Skin epidermis (tissue), 12 donors: ENCODE results near the gene HTR4.
"Not testable (repeated sequence)": the region's sequence is repeated elsewhere in the genome, so short reads cannot be mapped to it uniquely, and the experiment has no call there.

Source experiments
- H3K27ac ChIP-seq, 21 experiments: fragments of 200-600 bp; sonication (generic) in 11 of 21; one replicate each; pipeline ENCODE4 v1.5.0; 2020; ENCODE audit warnings: mild to moderate bottlenecking in 3 of 21, inconsistent platforms in 2 of 21, moderate library complexity in 2 of 21
- H3K4me3 ChIP-seq, 7 experiments: fragments of 200-600 bp; sonication (generic) in 2 of 7; one replicate each; pipeline ENCODE4 v1.5.0; 2020; ENCODE audit warnings: inconsistent platforms in 2 of 7, mild to moderate bottlenecking in 2 of 7, moderate library complexity in 1 of 7

The HTR4 gene

DNA sequence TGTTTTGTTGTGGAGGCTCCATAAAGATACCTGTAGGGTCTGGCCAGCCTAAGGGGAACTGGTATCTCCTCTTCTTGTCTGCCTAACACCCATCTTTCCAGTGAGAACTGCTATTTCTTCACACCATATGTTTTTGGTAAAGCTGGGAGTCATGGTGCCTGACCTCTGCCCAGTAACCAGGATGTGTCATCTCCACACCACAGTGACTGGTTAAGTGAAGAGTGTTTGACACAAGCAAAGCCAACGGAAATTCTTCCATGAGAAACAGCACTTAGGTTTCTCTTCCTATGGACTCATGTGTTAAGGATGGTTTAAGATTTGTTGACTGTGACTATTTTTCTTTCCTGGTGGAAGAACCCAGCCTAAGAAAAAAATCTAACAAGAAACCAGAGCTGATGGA is 111.5 kb downstream of the HTR4 start:
- Histone ChIP-seq H3K4me3 (no peak overlapping the region), H3K27ac (no peak overlapping the region)

DNA sequence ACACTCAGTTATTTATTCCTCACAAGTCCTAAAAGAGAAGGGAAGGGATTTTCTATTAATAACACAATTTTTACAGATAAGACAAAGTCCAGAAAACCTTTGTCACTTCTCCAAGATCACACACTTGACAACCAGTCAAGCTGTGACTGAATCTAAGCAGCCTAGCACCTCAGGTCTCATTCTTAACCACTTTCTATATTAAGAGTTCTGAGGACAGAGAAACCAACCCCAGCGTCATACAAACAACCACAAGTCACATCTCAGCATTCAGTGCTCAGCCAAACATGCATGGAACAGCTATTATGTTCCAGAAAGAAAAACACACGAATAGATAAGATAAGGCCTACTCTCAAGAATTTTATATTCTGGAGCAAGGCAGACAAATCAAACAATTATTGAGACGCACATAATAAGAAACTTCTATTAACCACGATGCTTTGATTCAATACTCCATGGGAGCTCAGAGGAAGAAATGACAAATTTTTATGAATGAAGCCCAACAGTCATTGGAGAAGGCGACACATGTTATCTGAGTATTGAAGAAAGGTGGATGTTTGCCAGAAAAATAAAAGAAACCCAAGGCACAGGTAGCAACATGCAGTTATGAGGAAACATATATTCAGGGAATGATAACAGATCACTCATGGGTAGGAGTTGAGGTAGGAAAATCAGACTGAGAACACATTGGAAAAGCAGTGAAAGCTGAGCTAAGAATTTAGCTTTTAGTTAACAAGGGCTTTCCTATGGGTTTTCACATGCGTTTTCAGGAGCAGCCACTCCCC is 113.1 kb downstream of the HTR4 start:
- no peak overlapping the region for H3K27ac ChIP-seq
- H3K4me3 ChIP-seq = no peak overlapping the region

DNA sequence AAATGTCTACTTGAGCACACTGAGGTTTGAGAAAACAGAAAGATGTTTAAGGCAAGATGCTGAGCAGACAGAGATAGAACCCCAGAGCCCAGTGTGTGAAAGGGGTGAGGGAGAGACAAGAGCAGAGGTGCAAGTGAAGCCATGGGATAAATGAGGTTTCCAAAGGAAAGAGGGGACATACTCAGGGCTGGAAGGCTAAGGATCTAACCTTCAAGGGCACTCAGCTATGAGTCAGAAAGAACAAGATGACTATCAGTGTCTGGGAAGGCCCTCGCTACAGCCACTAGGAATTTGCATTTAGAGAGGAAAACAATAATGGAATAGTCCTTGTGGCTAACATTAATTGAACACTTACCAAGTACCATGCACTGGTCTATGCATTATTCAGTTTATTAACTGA is 113.7 kb downstream of the HTR4 start:
- no peak overlapping the region for H3K4me3 ChIP-seq
- no peak overlapping the region for H3K27ac ChIP-seq

DNA sequence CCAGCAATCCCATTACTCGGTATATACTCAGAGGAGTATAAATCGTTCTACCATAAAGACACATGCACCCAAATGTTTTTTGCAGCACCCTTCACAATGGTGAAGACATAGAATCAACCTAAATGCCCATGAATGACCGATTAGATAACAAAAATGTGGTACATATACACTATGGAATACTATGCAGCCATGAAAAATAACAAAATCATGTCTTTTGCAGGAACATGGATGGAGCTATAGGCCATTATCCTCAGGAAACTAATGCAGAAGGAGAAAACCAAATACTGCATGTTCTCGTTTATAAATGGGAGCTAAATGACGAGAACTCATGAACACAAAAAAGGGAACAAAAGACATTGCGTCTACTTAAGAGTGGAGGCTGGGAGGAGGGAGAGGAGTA is 114.5 kb downstream of the HTR4 start:
- no peak overlapping the region for H3K4me3 ChIP-seq
- H3K27ac ChIP-seq = no peak overlapping the region

DNA sequence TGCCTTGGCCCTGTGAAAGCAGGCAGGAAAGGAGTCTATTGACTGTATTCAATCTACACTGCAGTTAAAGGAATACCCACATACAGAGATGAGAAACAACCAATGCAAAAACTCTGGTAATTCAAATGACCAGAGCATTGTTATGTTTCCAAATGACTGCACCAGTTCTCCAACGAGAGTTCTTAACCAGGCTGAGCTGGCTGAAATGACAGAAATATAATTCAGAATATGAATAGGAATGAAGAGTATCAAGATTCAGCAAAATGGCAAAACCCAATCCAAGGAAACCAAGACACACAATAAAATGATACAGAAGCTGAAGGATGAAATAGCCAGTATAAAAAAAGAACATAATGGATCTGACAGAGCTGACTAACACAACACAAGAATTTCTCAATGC is 119.1 kb downstream of the HTR4 start:
- H3K4me3 ChIP-seq = no peak overlapping the region
- no peak overlapping the region for H3K27ac ChIP-seq

- no peak overlapping the region for H3K27ac ChIP-seq
- no peak overlapping the region for H3K4me3 ChIP-seq
These were observed 121.2 kb downstream of the HTR4 start for GRCh38 chr5:148532969-148533670.

- not testable (repeated sequence) for H3K27ac ChIP-seq, H3K4me3 ChIP-seq
These were observed 124.9 kb downstream of the HTR4 start for GRCh38 chr5:148529450-148529849.

DNA sequence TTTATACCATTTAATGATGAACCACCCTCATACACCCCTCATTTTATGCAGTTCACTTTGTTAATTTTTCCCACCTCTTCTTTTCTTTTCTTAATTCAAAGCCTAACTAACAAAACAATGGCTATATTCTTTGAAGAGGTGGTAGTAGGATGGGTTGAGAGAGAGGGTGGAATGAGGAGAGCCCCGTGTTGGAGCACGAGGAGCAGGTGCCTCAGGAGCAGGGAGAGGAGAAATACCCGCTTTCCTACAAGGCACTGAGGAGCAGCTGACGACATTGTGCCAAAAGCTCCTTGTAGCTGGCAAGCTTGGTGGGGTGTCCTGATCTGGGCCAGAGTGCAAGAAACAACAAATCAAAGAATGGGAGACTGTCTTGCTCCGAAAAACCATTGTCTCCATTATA is 129.6 kb downstream of the HTR4 start:
- Histone ChIP-seq H3K27ac (no peak overlapping the region), H3K4me3 (no peak overlapping the region)

GRCh38 chr5:148523139-148523538 is 131.2 kb downstream of the HTR4 start:
- no peak overlapping the region for H3K27ac ChIP-seq
- no peak overlapping the region for H3K4me3 ChIP-seq

- no peak overlapping the region for H3K27ac ChIP-seq
- no peak overlapping the region for H3K4me3 ChIP-seq
These were observed 138.9 kb downstream of the HTR4 start for GRCh38 chr5:148515460-148515859.

- Histone ChIP-seq H3K4me3 (no peak overlapping the region), H3K27ac (no peak overlapping the region)
These were observed 140.0 kb downstream of the HTR4 start for GRCh38 chr5:148514344-148514743.

DNA sequence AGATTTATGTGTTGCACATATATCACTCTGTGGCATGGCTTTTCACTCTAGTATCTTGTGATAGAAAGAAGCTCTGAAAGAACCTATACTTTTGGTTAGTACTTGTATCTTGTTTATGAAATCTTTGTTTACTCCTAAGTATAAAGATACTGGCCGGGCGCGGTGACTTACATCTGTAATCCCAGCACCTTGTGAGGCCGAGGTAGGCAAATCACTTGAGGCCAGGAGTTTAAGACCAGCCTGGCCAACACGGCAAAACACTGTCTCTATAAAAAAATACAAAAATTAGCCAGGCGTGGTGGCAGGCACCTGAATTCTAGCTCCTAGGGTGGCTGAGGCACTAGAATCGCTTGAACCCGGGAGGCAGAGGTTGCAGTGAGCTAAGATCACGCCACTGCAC is 141.8 kb downstream of the HTR4 start:
- no peak overlapping the region for H3K27ac ChIP-seq
- no peak overlapping the region for H3K4me3 ChIP-seq

DNA sequence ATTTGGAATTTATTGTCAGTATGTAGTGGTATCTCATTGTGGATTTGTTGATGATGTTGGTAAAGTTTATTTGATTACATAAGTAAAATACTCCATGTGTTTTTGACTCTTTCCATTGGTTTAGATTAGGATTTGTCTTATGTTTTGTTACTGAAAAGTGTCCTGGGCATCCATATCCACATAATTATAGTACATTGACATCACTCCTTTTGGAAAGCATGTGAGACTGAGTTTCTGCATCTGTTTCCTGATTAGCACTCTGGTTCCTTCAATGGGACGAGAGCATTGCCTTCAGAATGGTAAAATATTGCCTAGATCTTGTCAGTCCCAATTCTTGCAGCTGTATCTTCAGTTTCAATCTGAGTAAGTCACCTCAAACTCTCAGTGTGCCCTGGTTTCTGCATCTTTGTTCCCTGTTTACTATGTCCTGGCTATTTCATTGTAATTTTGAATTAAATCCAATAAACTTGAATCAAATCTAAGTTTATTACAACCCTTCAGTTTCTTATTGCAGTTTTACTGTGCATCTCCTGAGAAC is 142.4 kb downstream of the HTR4 start:
- Histone ChIP-seq H3K4me3 (no peak overlapping the region), H3K27ac (no peak overlapping the region)

GRCh38 chr5:148509893-148510292 is 144.4 kb downstream of the HTR4 start:
- Histone ChIP-seq H3K27ac (no peak overlapping the region), H3K4me3 (no peak overlapping the region)

GRCh38 chr5:148507648-148508047 is 146.7 kb downstream of the HTR4 start:
- Histone ChIP-seq H3K4me3 (no peak overlapping the region), H3K27ac (no peak overlapping the region)

DNA sequence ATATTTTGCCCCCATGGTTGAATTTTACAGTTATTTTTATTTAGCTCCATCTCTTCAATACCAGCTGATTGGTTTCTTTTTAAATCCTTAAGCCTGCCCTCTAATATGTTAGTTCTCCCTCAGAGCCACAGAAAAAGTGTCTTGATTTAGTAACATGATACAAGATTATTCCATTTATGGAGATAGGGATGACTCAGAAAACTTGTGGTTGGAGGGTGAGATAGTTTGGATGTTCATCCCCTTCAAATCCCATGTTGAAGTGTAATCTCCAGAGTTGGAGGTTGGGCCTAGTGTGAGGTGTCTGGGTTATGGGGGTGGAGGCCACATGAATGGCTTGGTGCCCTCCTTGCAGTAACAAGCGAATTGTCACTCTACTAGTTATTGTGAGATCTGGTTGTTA is 154.9 kb downstream of the HTR4 start:
- no peak overlapping the region for H3K4me3 ChIP-seq

DNA sequence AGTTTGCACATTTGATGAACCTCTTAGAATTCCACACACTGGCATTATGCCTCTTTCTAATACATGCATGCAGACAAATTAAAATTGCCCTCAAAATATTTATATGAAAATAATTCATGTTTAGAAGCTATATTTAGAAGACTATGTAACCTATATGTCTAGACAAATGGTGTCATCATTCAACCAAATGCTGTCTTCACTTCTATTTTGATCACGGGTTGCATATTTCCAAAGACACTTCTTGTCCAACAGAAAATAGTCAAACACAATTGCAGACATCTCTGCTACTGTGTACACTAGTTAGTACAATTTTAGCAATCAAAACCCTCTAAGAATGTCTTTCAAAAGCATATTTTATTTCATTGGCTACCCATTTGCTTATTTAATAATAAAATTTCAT is 156.6 kb downstream of the HTR4 start:
- Histone ChIP-seq H3K27ac (no peak overlapping the region), H3K4me3 (no peak overlapping the region)

More for the DNA sequence above, 154.9 kb downstream of the HTR4 start:
- H3K27ac ChIP-seq = no peak overlapping the region

DNA sequence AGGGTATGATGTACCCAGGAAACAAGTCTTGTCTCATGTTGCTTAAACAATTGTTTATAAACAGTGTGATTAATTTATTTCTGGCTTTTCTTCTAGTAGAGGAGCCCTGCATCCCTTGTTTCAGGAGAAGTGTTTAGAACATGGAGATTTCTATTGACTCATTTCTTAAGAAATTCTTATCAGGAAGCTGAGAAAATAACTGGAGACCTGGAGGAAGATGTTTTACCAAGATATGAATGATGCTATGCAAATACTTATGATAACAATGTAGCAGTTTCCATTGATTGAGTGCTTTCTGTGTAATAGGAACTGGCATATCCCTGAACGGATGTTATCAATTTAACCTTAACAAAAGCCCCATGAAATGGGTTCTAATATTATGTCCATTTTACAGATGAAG is 162.0 kb downstream of the HTR4 start:
- H3K27ac ChIP-seq = no peak overlapping the region
- H3K4me3 ChIP-seq = no peak overlapping the region

DNA sequence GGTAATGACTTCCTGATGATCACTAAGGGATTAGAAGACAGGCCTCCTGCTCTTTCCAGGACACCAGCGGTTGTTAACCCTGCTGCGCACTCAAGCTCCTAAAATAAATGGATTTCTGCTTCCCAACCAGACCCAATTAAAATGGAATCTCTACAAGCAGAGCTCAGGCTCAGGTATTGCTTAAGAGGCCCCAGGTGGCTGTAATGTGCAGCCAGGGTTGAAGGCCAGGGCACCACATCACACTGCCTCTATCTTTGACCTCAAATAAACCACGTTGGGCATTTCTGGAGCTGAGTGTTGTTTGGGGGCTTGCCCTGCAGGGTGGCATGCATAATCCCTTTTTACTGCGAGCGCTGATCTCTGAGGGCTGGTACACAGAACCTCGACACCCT is 162.5 kb downstream of the HTR4 start:
- Histone ChIP-seq H3K4me3 (no peak overlapping the region), H3K27ac (no peak overlapping the region)

DNA sequence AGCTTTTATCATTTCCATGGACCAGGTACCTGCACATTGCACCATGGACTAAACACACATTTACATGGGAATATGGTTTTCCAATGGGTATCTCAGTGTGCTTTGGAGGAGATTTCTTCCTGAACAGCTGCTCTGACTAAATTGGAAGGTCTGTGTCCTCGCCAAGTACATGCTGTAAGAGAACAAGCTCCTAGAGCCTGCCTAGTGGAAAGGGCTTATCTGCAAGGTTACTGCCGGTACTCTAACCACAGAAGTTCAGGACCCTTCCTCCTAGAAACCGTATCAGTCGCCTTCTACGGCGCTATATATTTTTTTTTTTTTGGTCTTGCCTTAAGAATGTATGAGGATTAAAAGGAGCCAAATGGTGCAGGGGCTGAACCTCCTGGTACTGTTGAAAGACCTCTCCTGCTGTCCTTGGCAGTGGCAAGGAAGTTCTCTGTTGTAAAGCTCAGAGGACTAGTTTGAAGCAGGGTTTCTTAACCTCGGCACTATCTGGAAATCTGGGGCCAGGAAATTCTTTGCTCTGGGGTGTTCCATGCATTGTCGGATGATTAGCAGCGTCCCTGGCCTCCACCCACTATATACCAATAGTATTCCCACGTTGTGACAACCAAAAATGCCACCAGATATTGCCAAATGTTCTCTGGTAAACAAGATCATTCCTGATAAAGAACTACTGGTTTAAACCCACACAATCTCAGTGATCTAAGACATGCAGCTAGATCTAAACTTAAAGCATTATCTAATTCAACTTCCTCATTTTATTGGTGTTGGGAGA is 163.1 kb downstream of the HTR4 start:
- Histone ChIP-seq H3K4me3 (no peak overlapping the region), H3K27ac (no peak overlapping the region)

DNA sequence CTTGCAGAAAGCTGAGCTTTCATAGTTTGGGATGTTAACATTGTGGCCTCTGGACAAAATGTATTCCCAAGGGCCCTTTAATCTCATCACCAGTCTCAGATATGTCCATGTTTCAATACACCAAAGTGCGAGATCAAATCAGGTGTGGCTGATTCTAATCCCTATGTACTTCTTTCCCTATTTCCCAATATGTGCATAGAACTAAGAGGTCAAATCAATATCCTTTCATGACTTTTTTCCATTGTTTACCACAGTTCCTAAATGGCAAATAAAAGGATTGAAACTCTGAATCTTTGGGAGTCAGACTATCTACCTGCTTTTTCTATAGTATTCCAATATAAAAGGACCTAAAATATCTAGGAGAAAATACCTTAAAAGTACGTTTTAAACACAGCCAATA is 165.6 kb downstream of the HTR4 start:
- H3K27ac ChIP-seq = no peak overlapping the region
- H3K4me3 ChIP-seq = no peak overlapping the region
